SK-N-SH (cell line): ENCODE measurements around the gene RAB7B.

Experiments used
- EP300 ChIP-seq, 2 experiments: IDR thresholded peaks; 2 replicates each; pipeline versions ENCODE4 v1.4.0 to v1.6.1; 2012; ENCODE audit warnings: borderline replicate concordance in 1 of 2, low read depth in 1 of 2, low read length in 1 of 2
- EZH2phosphoT487 ChIP-seq: fragments of 200-600 bp; sonication (generic); IDR thresholded peaks from 2 replicates; pipeline ENCODE4 v1.6.1; 2017; ENCODE audit warnings: low read depth, mixed run types, mild to moderate bottlenecking, antibody characterized with exemption, moderate library complexity, borderline replicate concordance
- FOXJ3 ChIP-seq: sonication (generic); formaldehyde crosslinking; IDR thresholded peaks from 2 replicates; pipeline ENCODE4 v1.5.1; 2020; ENCODE audit warnings: mild to moderate bottlenecking, missing genetic modification reagents
- FOXM1 ChIP-seq: IDR thresholded peaks from 2 replicates; pipeline ENCODE4 v1.4.0; 2012; ENCODE audit warnings: low read depth, mild to moderate bottlenecking
- GATA2 ChIP-seq: sonication (generic); formaldehyde crosslinking; IDR thresholded peaks from 2 replicates; pipeline ENCODE4 v1.5.0; 2020; ENCODE audit warnings: mild to moderate bottlenecking, missing genetic modification reagents
- POLR2AphosphoS5 ChIP-seq: IDR thresholded peaks from 2 replicates; pipeline ENCODE4 v1.6.1; 2012; ENCODE audit warnings: low read depth, low read length
- RFX5 ChIP-seq: IDR thresholded peaks from 2 replicates; pipeline ENCODE4 v1.6.1; 2012; ENCODE audit warnings: mild to moderate bottlenecking, improper control_type of control experiment, low read length
- YY1 ChIP-seq: IDR thresholded peaks from 2 replicates; pipeline ENCODE4 v1.4.0; 2012; ENCODE audit warnings: low read depth, mild to moderate bottlenecking
- TF ChIP-seq, protein P1 (sequence below): fragments of 200-600 bp; sonication (generic); IDR thresholded peaks from 2 replicates; pipeline ENCODE4 v1.6.1; 2017; ENCODE audit warnings: antibody characterized with exemption, mild to moderate bottlenecking, moderate library complexity
- TF ChIP-seq, protein P2 (sequence below): IDR thresholded peaks from 2 replicates; pipeline ENCODE4 v1.6.1; 2012; ENCODE audit warnings: mild to moderate bottlenecking, low read depth, low read length, moderate library complexity
- TF ChIP-seq, protein P3 (sequence below): fragments of 150-350 bp; IDR thresholded peaks from 2 replicates; pipeline ENCODE4 v1.6.1; 2017; ENCODE audit warnings: antibody characterized with exemption, low read length, low read depth, borderline replicate concordance

DNA sequence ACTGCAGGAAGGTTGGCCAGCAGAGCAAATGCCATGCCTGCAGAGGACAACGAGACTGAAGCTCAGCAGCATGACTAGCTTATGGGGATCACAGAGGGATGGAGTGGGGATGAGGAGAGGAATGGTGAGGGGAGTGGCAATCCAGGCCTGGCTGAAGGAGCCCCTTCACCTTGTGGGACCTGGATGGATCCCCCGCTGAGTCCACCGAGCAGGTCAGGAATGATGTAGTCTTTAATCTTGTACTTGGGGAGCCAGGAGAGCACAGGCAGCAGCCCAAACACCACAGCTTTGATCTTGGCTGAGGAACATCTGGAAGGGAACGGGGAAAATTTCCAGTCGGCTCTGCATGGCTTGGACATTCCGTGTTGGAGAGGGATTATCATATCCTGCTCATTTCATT lies 70.4 kb downstream of the RAB7B start:
- TF ChIP-seq, protein P1, sequence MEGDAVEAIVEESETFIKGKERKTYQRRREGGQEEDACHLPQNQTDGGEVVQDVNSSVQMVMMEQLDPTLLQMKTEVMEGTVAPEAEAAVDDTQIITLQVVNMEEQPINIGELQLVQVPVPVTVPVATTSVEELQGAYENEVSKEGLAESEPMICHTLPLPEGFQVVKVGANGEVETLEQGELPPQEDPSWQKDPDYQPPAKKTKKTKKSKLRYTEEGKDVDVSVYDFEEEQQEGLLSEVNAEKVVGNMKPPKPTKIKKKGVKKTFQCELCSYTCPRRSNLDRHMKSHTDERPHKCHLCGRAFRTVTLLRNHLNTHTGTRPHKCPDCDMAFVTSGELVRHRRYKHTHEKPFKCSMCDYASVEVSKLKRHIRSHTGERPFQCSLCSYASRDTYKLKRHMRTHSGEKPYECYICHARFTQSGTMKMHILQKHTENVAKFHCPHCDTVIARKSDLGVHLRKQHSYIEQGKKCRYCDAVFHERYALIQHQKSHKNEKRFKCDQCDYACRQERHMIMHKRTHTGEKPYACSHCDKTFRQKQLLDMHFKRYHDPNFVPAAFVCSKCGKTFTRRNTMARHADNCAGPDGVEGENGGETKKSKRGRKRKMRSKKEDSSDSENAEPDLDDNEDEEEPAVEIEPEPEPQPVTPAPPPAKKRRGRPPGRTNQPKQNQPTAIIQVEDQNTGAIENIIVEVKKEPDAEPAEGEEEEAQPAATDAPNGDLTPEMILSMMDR: no peak
- TF ChIP-seq EZH2phosphoT487: no peak
- no peak for TF ChIP-seq EP300 (IDR thresholded peaks at IDR 0.05; ENCODE audit: borderline replicate concordance in 1 of 2, low read depth in 1 of 2, low read length in 1 of 2)
- no peak for TF ChIP-seq POLR2AphosphoS5
- TF ChIP-seq, protein P2, sequence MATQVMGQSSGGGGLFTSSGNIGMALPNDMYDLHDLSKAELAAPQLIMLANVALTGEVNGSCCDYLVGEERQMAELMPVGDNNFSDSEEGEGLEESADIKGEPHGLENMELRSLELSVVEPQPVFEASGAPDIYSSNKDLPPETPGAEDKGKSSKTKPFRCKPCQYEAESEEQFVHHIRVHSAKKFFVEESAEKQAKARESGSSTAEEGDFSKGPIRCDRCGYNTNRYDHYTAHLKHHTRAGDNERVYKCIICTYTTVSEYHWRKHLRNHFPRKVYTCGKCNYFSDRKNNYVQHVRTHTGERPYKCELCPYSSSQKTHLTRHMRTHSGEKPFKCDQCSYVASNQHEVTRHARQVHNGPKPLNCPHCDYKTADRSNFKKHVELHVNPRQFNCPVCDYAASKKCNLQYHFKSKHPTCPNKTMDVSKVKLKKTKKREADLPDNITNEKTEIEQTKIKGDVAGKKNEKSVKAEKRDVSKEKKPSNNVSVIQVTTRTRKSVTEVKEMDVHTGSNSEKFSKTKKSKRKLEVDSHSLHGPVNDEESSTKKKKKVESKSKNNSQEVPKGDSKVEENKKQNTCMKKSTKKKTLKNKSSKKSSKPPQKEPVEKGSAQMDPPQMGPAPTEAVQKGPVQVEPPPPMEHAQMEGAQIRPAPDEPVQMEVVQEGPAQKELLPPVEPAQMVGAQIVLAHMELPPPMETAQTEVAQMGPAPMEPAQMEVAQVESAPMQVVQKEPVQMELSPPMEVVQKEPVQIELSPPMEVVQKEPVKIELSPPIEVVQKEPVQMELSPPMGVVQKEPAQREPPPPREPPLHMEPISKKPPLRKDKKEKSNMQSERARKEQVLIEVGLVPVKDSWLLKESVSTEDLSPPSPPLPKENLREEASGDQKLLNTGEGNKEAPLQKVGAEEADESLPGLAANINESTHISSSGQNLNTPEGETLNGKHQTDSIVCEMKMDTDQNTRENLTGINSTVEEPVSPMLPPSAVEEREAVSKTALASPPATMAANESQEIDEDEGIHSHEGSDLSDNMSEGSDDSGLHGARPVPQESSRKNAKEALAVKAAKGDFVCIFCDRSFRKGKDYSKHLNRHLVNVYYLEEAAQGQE: no peak
- no peak for TF ChIP-seq GATA2
- no peak for TF ChIP-seq FOXJ3 (CRISPR knock-in tag)
- TF ChIP-seq FOXM1: no peak
- no peak for TF ChIP-seq YY1
- TF ChIP-seq, protein P3, sequence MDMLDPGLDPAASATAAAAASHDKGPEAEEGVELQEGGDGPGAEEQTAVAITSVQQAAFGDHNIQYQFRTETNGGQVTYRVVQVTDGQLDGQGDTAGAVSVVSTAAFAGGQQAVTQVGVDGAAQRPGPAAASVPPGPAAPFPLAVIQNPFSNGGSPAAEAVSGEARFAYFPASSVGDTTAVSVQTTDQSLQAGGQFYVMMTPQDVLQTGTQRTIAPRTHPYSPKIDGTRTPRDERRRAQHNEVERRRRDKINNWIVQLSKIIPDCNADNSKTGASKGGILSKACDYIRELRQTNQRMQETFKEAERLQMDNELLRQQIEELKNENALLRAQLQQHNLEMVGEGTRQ: no peak
- TF ChIP-seq RFX5: no peak
